ENCODE results near the gene RIMBP2. TPM values are rescaled to one million over a fixed set of nuclear protein-coding genes. Genes with fewer than 3 reads are reported as not detected.

Gene RIMBP2
- total and polyA plus RNA-seq, 2 donors = 0.47 to 0.78 TPM

- Histone ChIP-seq H3K4me3 (ENCODE audit: low read length in 2 of 2) (no peak overlapping the region), H3K36me3 (ENCODE audit: control insufficient read depth in 2 of 2, insufficient read depth in 2 of 2, low read length in 1 of 2) (no peaks in the 10 kb centered on the region), H3K27ac (ENCODE audit: low read depth in 1 of 2, low read length in 1 of 2) (no peak overlapping the region), H3K4me1 (ENCODE audit: control insufficient read depth in 2 of 2, insufficient read depth in 2 of 2, low read length in 2 of 2) (no peaks in the 10 kb centered on the region), H3K27me3 (ENCODE audit: control insufficient read depth in 2 of 2, insufficient read depth in 1 of 2, low read length in 1 of 2) (no peaks in the 10 kb centered on the region), H3K9me3 (ENCODE audit: control insufficient read depth in 2 of 2, insufficient read depth in 1 of 2, low read length in 1 of 2) (no peaks in the 10 kb centered on the region)
- WGBS = 94% methylated on average over 22 of the region's 22 CpGs
- no peak for DNase-seq (ENCODE audit: low read depth in 6 of 9, low spot score in 9 of 9)
Observed at GRCh38 chr12:130485291-130486145, 230.6 kb downstream of the RIMBP2 start.

DNA sequence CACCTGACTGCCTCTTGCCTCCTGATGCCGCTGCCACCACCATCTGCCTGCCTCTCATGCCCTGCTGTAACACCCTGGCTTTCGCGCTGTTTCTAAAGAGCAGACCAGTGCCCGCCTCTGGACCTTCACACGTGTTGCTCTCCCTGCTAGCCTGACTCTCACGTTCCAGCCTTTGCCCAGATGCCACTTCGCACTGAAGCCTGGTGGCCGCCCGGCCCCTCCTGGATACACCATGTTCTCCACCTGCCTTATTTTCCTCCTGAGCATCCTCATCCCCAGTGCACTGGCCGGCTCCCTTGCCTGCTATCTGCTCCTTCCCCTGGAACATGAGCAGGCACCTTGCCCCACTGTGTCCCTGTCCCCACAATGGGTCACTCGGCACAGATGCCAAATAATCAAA lies 231.9 kb downstream of the RIMBP2 start:
- Histone ChIP-seq H3K9me3 (ENCODE audit: control insufficient read depth in 2 of 2, insufficient read depth in 1 of 2, low read length in 1 of 2) (no peaks in the 10 kb centered on the region), H3K27ac (ENCODE audit: low read depth in 1 of 2, low read length in 1 of 2) (no peak overlapping the region), H3K27me3 (ENCODE audit: control insufficient read depth in 2 of 2, insufficient read depth in 1 of 2, low read length in 1 of 2) (no peaks in the 10 kb centered on the region), H3K4me3 (ENCODE audit: low read length in 2 of 2) (no peak overlapping the region), H3K4me1 (ENCODE audit: control insufficient read depth in 2 of 2, insufficient read depth in 2 of 2, low read length in 2 of 2) (no peaks in the 10 kb centered on the region), H3K36me3 (ENCODE audit: control insufficient read depth in 2 of 2, insufficient read depth in 2 of 2, low read length in 1 of 2) (no peaks in the 10 kb centered on the region)
- WGBS = 83% methylated on average over 11 of the region's 11 CpGs
- DNase-seq (ENCODE audit: low read depth in 6 of 9, low spot score in 9 of 9) = no peak

GRCh38 chr12:130483616-130484180 lies 232.4 kb downstream of the RIMBP2 start:
- Histone ChIP-seq H3K36me3 (ENCODE audit: control insufficient read depth in 2 of 2, insufficient read depth in 2 of 2, low read length in 1 of 2) (no peaks in the 10 kb centered on the region), H3K4me3 (ENCODE audit: low read length in 2 of 2) (no peak overlapping the region), H3K27ac (ENCODE audit: low read depth in 1 of 2, low read length in 1 of 2) (no peak overlapping the region), H3K4me1 (ENCODE audit: control insufficient read depth in 2 of 2, insufficient read depth in 2 of 2, low read length in 2 of 2) (no peaks in the 10 kb centered on the region), H3K27me3 (ENCODE audit: control insufficient read depth in 2 of 2, insufficient read depth in 1 of 2, low read length in 1 of 2) (no peaks in the 10 kb centered on the region), H3K9me3 (ENCODE audit: control insufficient read depth in 2 of 2, insufficient read depth in 1 of 2, low read length in 1 of 2) (no peaks in the 10 kb centered on the region)
- no peak for DNase-seq (ENCODE audit: low read depth in 6 of 9, low spot score in 9 of 9)
- WGBS = 89% methylated on average over 26 of the region's 26 CpGs

DNA sequence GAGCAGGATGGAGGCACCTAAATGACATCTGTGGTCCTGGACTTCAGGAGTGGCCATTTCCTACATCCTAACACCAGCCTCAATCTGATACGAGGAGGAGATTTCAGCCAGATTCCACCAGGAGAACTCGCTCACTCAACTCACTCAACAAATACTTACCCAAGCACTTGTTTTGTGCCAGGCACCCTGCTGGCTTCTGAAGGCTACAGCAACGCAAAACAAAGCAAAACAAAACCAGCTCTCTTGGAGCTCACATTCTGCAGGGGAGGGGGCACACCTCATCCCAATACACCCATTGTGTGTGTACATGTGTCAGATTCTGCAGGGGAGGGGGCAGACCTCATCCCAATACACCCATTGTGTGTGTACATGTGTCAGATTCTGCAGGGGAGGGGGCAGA lies 233.7 kb downstream of the RIMBP2 start:
- Histone ChIP-seq H3K27ac (ENCODE audit: low read depth in 1 of 2, low read length in 1 of 2) (no peak overlapping the region), H3K4me3 (ENCODE audit: low read length in 2 of 2) (no peak overlapping the region), H3K36me3 (ENCODE audit: control insufficient read depth in 2 of 2, insufficient read depth in 2 of 2, low read length in 1 of 2) (no peaks in the 10 kb centered on the region), H3K27me3 (ENCODE audit: control insufficient read depth in 2 of 2, insufficient read depth in 1 of 2, low read length in 1 of 2) (no peaks in the 10 kb centered on the region), H3K4me1 (ENCODE audit: control insufficient read depth in 2 of 2, insufficient read depth in 2 of 2, low read length in 2 of 2) (no peaks in the 10 kb centered on the region), H3K9me3 (ENCODE audit: control insufficient read depth in 2 of 2, insufficient read depth in 1 of 2, low read length in 1 of 2) (no peaks in the 10 kb centered on the region)
- DNase-seq (ENCODE audit: low read depth in 6 of 9, low spot score in 9 of 9) = no peak
- WGBS = 81% methylated on average over 3 of the region's 3 CpGs

DNA sequence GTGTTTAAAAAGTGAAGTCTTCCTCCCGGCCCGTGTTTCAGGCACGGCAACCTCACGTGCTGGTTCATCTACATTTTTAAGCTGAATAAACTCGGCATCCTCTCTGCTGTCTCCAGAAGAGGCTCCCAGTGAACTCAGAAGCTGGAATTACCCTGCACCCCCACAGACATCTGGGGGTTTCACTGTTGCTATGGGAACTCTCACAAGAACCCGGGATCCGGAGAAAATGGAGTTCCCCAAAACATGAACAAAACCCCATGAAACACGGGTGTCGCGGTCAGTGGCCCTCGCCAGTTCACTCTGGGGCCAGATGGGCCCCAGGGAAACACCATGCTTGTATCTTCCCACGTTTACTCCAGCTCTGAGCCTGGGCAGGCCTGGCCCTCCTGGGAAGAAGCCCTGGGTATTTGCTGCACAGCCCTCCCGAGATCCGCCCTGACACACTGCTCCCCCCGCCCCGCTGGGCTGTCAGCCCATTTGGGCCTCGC lies 234.7 kb downstream of the RIMBP2 start:
- no peak overlapping the region for H3K4me3 ChIP-seq (ENCODE audit: low read length in 2 of 2)
- H3K36me3 ChIP-seq (ENCODE audit: control insufficient read depth in 2 of 2, insufficient read depth in 2 of 2, low read length in 1 of 2) = no peaks in the 10 kb centered on the region
- H3K27ac ChIP-seq (ENCODE audit: low read depth in 1 of 2, low read length in 1 of 2) = no peak overlapping the region
- H3K4me1 ChIP-seq (ENCODE audit: control insufficient read depth in 2 of 2, insufficient read depth in 2 of 2, low read length in 2 of 2) = no peaks in the 10 kb centered on the region
- no peaks in the 10 kb centered on the region for H3K27me3 ChIP-seq (ENCODE audit: control insufficient read depth in 2 of 2, insufficient read depth in 1 of 2, low read length in 1 of 2)
- H3K9me3 ChIP-seq (ENCODE audit: control insufficient read depth in 2 of 2, insufficient read depth in 1 of 2, low read length in 1 of 2) = no peaks in the 10 kb centered on the region
- WGBS = 81% methylated on average over 17 of the region's 17 CpGs
- no peak for DNase-seq (ENCODE audit: low read depth in 6 of 9, low spot score in 9 of 9)

DNA sequence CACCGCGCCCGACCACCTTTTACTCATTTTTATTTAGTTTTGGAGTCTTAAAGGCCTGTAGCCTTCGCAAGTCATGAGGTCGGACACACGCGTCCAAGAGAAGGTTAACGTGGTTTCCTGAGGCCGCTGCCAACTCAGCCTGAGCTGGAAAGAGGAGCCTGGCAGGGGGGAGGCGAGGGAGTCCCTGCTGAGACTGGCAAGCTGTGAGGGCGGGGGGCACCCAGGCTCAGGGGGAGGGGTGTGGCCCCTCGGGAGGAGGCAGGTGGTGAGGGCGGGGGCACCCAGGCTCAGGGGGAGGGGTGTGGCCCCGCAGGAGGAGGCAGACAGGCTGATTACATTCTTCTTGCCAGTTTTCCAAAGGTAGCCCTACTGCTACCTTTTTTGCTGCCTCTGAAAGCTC lies 235.2 kb downstream of the RIMBP2 start:
- Histone ChIP-seq H3K4me1 (ENCODE audit: control insufficient read depth in 2 of 2, insufficient read depth in 2 of 2, low read length in 2 of 2) (no peaks in the 10 kb centered on the region), H3K9me3 (ENCODE audit: control insufficient read depth in 2 of 2, insufficient read depth in 1 of 2, low read length in 1 of 2) (no peaks in the 10 kb centered on the region), H3K36me3 (ENCODE audit: control insufficient read depth in 2 of 2, insufficient read depth in 2 of 2, low read length in 1 of 2) (no peaks in the 10 kb centered on the region), H3K27me3 (ENCODE audit: control insufficient read depth in 2 of 2, insufficient read depth in 1 of 2, low read length in 1 of 2) (no peaks in the 10 kb centered on the region), H3K4me3 (ENCODE audit: low read length in 2 of 2) (no peak overlapping the region), H3K27ac (ENCODE audit: low read depth in 1 of 2, low read length in 1 of 2) (no peak overlapping the region)
- DNase-seq (ENCODE audit: low read depth in 6 of 9, low spot score in 9 of 9) = peak in 2 of 9 donors; percentile 5 to 9
- WGBS = 41% methylated on average over 14 of the region's 14 CpGs

- DNase-seq (ENCODE audit: low read depth in 6 of 9, low spot score in 9 of 9) = no peak
- WGBS = 88% methylated on average over 9 of the region's 9 CpGs
- no peaks in the 10 kb centered on the region for H3K27me3 ChIP-seq (ENCODE audit: control insufficient read depth in 2 of 2, insufficient read depth in 1 of 2, low read length in 1 of 2)
Observed at GRCh38 chr12:130480231-130480630, 235.9 kb downstream of the RIMBP2 start.

DNA sequence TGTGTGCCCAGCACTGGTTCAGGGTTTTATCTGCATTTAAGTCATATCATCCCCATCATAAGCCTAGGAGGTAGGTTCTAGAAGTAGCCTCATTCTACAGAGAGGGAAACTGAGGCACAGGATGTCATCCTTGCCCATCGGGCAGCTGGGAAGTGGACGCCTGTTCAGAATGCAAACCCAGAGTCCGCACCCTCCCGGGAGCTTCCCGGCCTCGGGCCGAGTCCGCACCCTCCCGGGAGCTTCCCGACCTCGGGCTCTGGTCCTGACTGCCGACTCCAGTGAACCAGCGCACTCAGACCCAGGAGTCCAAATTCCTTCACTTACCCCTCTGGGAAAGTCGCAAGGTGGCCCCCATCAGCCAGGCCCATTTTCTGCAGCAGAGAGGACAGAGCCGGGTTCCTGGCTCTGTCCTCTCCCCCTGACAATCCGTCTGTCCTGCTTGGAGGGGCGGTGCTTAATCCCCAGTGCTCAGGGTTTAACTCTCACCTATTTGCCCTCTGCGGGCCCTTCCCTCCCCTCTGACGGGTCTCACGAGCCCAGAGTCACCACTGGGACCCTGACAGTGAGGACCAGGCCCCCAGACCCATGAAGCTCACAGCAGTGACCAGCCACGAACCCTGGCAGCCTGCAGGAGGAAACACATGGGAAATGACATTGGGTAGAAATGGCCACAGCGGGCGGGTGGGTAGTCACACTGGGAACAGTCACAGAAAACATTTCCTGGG lies 236.5 kb downstream of the RIMBP2 start:
- WGBS = 76% methylated on average over 23 of the region's 23 CpGs
- Histone ChIP-seq H3K4me1 (ENCODE audit: control insufficient read depth in 2 of 2, insufficient read depth in 2 of 2, low read length in 2 of 2) (no peaks in the 10 kb centered on the region), H3K36me3 (ENCODE audit: control insufficient read depth in 2 of 2, insufficient read depth in 2 of 2, low read length in 1 of 2) (no peaks in the 10 kb centered on the region), H3K27ac (ENCODE audit: low read depth in 1 of 2, low read length in 1 of 2) (no peak overlapping the region), H3K27me3 (ENCODE audit: control insufficient read depth in 2 of 2, insufficient read depth in 1 of 2, low read length in 1 of 2) (no peaks in the 10 kb centered on the region), H3K9me3 (ENCODE audit: control insufficient read depth in 2 of 2, insufficient read depth in 1 of 2, low read length in 1 of 2) (no peaks in the 10 kb centered on the region), H3K4me3 (ENCODE audit: low read length in 2 of 2) (no peak overlapping the region)
- no peak for DNase-seq (ENCODE audit: low read depth in 6 of 9, low spot score in 9 of 9)

More at GRCh38 chr12:130480231-130480630, 235.9 kb downstream of the RIMBP2 start:
- Histone ChIP-seq H3K36me3 (ENCODE audit: control insufficient read depth in 2 of 2, insufficient read depth in 2 of 2, low read length in 1 of 2) (no peaks in the 10 kb centered on the region), H3K4me3 (ENCODE audit: low read length in 2 of 2) (no peak overlapping the region), H3K4me1 (ENCODE audit: control insufficient read depth in 2 of 2, insufficient read depth in 2 of 2, low read length in 2 of 2) (no peaks in the 10 kb centered on the region), H3K27ac (ENCODE audit: low read depth in 1 of 2, low read length in 1 of 2) (no peak overlapping the region), H3K9me3 (ENCODE audit: control insufficient read depth in 2 of 2, insufficient read depth in 1 of 2, low read length in 1 of 2) (no peaks in the 10 kb centered on the region)

DNA sequence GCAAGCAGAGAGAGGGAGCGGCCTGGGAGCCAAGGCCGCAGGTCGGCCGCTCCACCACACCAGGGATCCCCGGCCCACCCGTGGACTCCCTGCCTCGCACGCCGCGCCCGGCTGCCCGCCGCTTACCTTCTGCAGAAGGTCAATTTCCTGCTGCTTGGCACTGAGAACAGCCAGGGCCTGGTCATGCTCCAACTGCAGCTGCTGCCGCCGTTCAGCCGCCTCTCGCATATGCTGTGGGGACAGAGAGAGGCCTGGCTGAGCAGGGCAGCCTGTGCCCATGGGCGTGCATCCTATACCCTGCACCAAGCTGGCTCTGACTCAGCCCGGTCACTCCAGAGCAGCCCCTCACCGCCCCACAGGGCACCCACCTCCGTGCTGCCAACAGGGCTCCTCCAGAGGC lies 237.3 kb downstream of the RIMBP2 start:
- 93% methylated on average over 21 of the region's 21 CpGs for WGBS
- no peaks in the 10 kb centered on the region for H3K36me3 ChIP-seq (ENCODE audit: control insufficient read depth in 2 of 2, insufficient read depth in 2 of 2, low read length in 1 of 2)
- no peak for DNase-seq (ENCODE audit: low read depth in 6 of 9, low spot score in 9 of 9)
- H3K4me1 ChIP-seq (ENCODE audit: control insufficient read depth in 2 of 2, insufficient read depth in 2 of 2, low read length in 2 of 2) = no peaks in the 10 kb centered on the region
- no peaks in the 10 kb centered on the region for H3K27me3 ChIP-seq (ENCODE audit: control insufficient read depth in 2 of 2, insufficient read depth in 1 of 2, low read length in 1 of 2)
- H3K27ac ChIP-seq (ENCODE audit: low read depth in 1 of 2, low read length in 1 of 2) = no peak overlapping the region
- no peaks in the 10 kb centered on the region for H3K9me3 ChIP-seq (ENCODE audit: control insufficient read depth in 2 of 2, insufficient read depth in 1 of 2, low read length in 1 of 2)
- H3K4me3 ChIP-seq (ENCODE audit: low read length in 2 of 2) = no peak overlapping the region

Measured in thymus (tissue), 11 donors.